Bone marrow (tissue), 2 donors: ENCODE data around the gene TBR1.

Source experiments
- DNase-seq, 2 donors: peaks; one replicate each; lab custom pipeline; 2025; lab: John Stamatoyannopoulos, UW

The TBR1 gene

GRCh38 chr2:161427664-161428587 lies 11.8 kb downstream of the TBR1 start:
- no peak for DNase-seq

DNA sequence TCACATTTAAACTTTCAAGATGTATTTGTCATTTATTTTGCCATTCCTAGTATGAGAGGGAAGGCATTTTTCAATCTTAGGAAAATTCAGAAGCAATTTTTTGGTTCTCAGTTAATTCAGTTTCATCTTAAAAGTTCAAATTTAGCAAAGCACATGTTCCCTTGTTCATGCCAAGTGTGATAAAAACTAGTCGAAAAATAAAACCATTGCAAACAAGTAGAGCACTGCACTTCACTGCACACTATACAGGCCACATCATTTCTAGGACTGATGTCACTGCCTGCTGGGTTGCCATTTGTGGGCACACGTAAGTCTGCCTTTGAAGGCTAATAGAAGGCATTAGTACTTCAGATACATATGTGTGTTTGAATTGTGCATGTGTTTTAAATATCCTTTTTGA lies 14.3 kb downstream of the TBR1 start:
- no peak for DNase-seq

DNA sequence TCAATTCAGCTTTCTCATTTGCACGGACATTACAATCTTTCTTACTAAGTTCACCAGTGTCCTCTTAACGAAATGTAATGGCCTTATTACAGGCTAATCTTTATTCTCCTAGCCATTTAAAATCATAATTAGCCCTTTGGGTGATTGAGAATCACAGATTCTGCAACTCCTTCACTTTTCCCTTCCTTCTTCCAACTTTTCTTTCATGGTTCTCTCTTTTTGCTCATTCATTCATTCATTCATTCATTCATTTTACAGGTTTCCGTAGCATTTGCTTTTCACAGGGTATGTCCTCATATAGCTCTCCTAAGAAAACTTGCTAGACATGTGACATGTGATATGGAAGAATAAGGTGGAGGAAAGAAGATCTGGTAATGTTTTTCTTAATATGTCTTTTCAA lies 16.0 kb downstream of the TBR1 start:
- DNase-seq, result no peak

DNA sequence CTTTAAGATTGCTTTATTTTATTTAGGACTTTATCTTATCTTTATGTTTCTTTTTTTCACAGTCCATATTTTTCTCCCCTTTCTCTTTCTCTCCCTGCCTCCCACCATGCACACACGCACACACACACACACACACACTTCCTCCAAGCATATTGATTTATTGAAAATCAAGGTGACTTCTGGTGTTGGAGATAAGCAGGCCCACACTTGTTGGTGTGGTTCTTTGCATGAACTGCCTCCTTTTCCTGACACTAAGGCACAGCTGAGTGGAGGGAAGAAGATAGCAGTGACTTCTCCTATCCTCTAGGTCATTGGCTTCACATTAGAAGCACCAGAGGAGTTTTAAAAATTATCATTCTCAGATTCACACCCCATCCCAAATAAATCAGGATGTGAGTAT lies 18.0 kb downstream of the TBR1 start:
- no peak for DNase-seq

- DNase-seq, result no peak
These were observed 20.3 kb downstream of the TBR1 start for GRCh38 chr2:161436411-161436810.

DNA sequence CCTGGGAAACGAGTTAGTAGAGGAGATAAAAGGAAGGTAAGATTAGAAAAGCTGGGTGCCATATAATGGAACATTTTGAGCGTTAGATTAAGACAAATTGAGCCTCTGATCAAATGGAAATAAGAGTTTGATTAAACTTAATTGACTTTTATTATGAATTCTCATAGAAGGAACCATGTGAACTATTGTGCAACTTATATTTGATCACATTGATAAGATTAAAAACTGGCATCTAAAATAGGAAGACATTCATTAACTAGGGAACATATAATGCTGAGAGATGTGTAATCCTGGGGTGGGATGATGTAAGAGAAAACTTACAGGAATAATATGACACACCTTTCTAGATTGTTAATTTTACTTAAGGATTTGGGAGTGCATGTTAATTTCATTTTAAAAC lies 22.5 kb downstream of the TBR1 start:
- DNase-seq, result no peak

GRCh38 chr2:161445097-161445496 lies 29.0 kb downstream of the TBR1 start:
- DNase-seq, result no peak

DNA sequence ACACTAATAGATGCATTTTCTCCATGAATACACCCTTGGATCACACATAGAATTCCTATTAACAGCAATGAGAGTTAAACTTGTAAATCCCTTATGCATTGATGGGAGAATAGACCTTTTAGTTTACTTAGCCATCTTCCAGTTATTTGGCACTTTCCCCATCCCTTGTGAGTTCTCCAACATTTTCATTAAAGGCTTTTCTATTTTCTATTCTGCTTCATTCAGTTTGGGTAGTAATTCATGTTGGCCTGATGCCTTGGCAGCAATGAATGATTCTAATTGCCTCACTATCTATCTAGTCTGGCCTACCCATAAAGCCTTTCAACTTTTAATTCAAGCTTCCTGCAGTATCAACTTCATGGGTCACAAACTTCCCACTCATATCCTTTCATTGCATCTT lies 32.3 kb downstream of the TBR1 start:
- no peak for DNase-seq

GRCh38 chr2:161471631-161472030 lies 55.5 kb downstream of the TBR1 start:
- DNase-seq, result no peak

DNA sequence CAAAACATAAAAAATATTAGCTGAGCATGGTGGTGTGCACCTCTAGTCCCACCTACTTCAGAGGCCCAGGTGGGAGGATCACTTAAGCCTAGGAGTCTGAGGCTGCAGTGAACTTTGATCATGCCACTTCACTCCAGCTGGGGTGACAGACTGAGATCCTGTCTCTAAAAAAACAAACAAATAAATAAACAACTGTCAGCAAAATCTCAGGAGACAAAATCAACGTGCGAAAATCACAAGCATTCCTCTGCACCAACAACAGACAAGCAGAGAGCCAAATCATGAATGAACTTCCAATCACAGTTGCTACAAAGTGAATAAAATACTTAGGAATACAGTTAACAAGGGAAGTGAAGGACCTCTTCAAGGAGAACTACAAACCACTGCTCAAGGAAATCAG lies 58.8 kb downstream of the TBR1 start:
- DNase-seq, result no peak
